ENCODE measurements around the gene FBP1.
"Not testable (repeated sequence)": the region's sequence is repeated elsewhere in the genome, so short reads cannot be mapped to it uniquely, and the experiment has no call there.

FBP1 gene

GRCh38 chr9:94612071-94612470 lies 27.2 kb downstream of the FBP1 start:
- no peak for DNase-seq

- no peak for DNase-seq
These were observed 27.7 kb downstream of the FBP1 start for GRCh38 chr9:94611638-94612068.

GRCh38 chr9:94610181-94610606 lies 29.1 kb downstream of the FBP1 start:
- DNase-seq, result no peak

GRCh38 chr9:94607423-94607691 lies 32.0 kb downstream of the FBP1 start:
- no peak for DNase-seq

GRCh38 chr9:94606646-94607422 lies 32.5 kb downstream of the FBP1 start:
- DNase-seq, result no peak

GRCh38 chr9:94603259-94604160 lies 35.8 kb downstream of the FBP1 start:
- DNase-seq, result peak; percentile 6

GRCh38 chr9:94602666-94603065 lies 36.7 kb downstream of the FBP1 start:
- DNase-seq, result no peak

GRCh38 chr9:94600715-94601114 lies 38.6 kb downstream of the FBP1 start:
- DNase-seq, result no peak

GRCh38 chr9:94600258-94600657 lies 39.1 kb downstream of the FBP1 start:
- DNase-seq, result no peak

GRCh38 chr9:94599102-94599501 lies 40.2 kb downstream of the FBP1 start:
- no peak for DNase-seq

GRCh38 chr9:94593459-94594345 lies 45.6 kb downstream of the FBP1 start, which contains the start of gene FBP2:
TSS of gene FBP2 (minus strand) at chr9:94593824. CDS start at chr9:94593726, 98 bp downstream.
- DNase-seq, result no peak

GRCh38 chr9:94592683-94593082 lies 46.6 kb downstream of the FBP1 start:
- DNase-seq, result not testable (repeated sequence)

GRCh38 chr9:94591876-94592275 lies 47.4 kb downstream of the FBP1 start:
- no peak for DNase-seq

- DNase-seq, result not testable (repeated sequence)
These were observed 48.2 kb downstream of the FBP1 start for GRCh38 chr9:94591046-94591545.

GRCh38 chr9:94588681-94589080 lies 50.6 kb downstream of the FBP1 start:
- DNase-seq, result no peak

GRCh38 chr9:94586814-94587213 lies 52.5 kb downstream of the FBP1 start:
- DNase-seq, result no peak

- DNase-seq, result no peak
These were observed 53.0 kb downstream of the FBP1 start for GRCh38 chr9:94586316-94586715.

GRCh38 chr9:94584555-94584954 lies 54.8 kb downstream of the FBP1 start:
- no peak for DNase-seq

GRCh38 chr9:94581728-94582127 lies 57.6 kb downstream of the FBP1 start:
- no peak for DNase-seq

- no peak for DNase-seq
These were observed 61.7 kb downstream of the FBP1 start for GRCh38 chr9:94577571-94577970.

- no peak for DNase-seq
These were observed 62.3 kb downstream of the FBP1 start for GRCh38 chr9:94577036-94577435.

- no peak for DNase-seq
These were observed 63.2 kb downstream of the FBP1 start for GRCh38 chr9:94576131-94576530.
